HepG2 (cell line): Measurements from ENCODE around the gene ODAD4. TPM values are rescaled to one million over a fixed set of nuclear protein-coding genes. Genes with fewer than 3 reads are reported as not detected.

Experiments used
- ELF1 ChIP-seq: sonication (generic); formaldehyde crosslinking; IDR thresholded peaks from 2 replicates; pipeline ENCODE4 v1.4.0; 2020; ENCODE audit warnings: missing genetic modification reagents
- FOXM1 ChIP-seq: sonication (generic); formaldehyde crosslinking; IDR thresholded peaks from 2 replicates; pipeline ENCODE4 v1.5.0; 2020; ENCODE audit warnings: missing genetic modification reagents
- MED1 ChIP-seq: sonication (generic); formaldehyde crosslinking; IDR thresholded peaks from 2 replicates; pipeline ENCODE4 v1.4.0; 2020; ENCODE audit warnings: missing genetic modification reagents
- NONO ChIP-seq, 2 experiments: fragments of 450-650 bp in 1 of 2; sonication (generic) in 1 of 2; formaldehyde crosslinking in 1 of 2; IDR thresholded peaks in 1 of 2; conservative IDR thresholded peaks in 1 of 2; 2 replicates each; pipeline versions ENCODE4 v1.6.1 to v1.8.0; 2017 to 2022; ENCODE audit warnings: mild to moderate bottlenecking in 1 of 2, missing genetic modification reagents in 1 of 2, moderate library complexity in 1 of 2
- POLR2AphosphoS5 ChIP-seq: IDR thresholded peaks from 2 replicates; pipeline ENCODE4 v1.6.1; 2012; ENCODE audit warnings: low read depth, low read length
- PPARG ChIP-seq: conservative IDR thresholded peaks from 2 replicates; pipeline ENCODE4 v1.6.1; 2016; ENCODE audit warnings: missing biosample characterization, missing genetic modification reagents
- SIX1 ChIP-seq: sonication (generic); formaldehyde crosslinking; IDR thresholded peaks from 2 replicates; pipeline ENCODE4 v1.4.0; 2020; ENCODE audit warnings: missing genetic modification reagents, borderline replicate concordance
- SNAPC2 ChIP-seq: sonication (generic); formaldehyde crosslinking; IDR thresholded peaks from 2 replicates; pipeline ENCODE4 v1.8.1; 2022; ENCODE audit warnings: mild to moderate bottlenecking, missing genetic modification reagents
- TOPORS ChIP-seq: sonication (generic); formaldehyde crosslinking; IDR thresholded peaks from 2 replicates; pipeline ENCODE4 v1.8.0; 2023; ENCODE audit warnings: mild to moderate bottlenecking, missing genetic modification reagents
- XBP1 ChIP-seq: sonication (generic); formaldehyde crosslinking; IDR thresholded peaks from 2 replicates; pipeline ENCODE4 v1.5.0; 2020; ENCODE audit warnings: missing genetic modification reagents
- ZBTB26 ChIP-seq: IDR thresholded peaks from 2 replicates; pipeline ENCODE4 v1.6.1; 2016; ENCODE audit warnings: missing compliant biosample characterization, missing genetic modification reagents, borderline replicate concordance
- ZFAT ChIP-seq: sonication (generic); formaldehyde crosslinking; conservative IDR thresholded peaks from 2 replicates; pipeline ENCODE4 v1.8.1; 2023; ENCODE audit warnings: missing genetic modification reagents, inconsistent platforms
- ZFP82 ChIP-seq: sonication (generic); formaldehyde crosslinking; IDR thresholded peaks from 2 replicates; pipeline ENCODE4 v1.5.1; 2020; ENCODE audit warnings: mild to moderate bottlenecking, missing genetic modification reagents, borderline replicate concordance
- ZNF296 ChIP-seq: sonication (generic); formaldehyde crosslinking; conservative IDR thresholded peaks from 2 replicates; pipeline ENCODE4 v1.5.0; 2020; ENCODE audit warnings: mild to moderate bottlenecking, missing genetic modification reagents
- ZNF30 ChIP-seq: sonication (generic); formaldehyde crosslinking; IDR thresholded peaks from 2 replicates; pipeline ENCODE4 v1.5.0; 2020; ENCODE audit warnings: mild to moderate bottlenecking, missing genetic modification reagents
- ZNF367 ChIP-seq: sonication (generic); formaldehyde crosslinking; IDR thresholded peaks from 2 replicates; pipeline ENCODE4 v1.4.0; 2020; ENCODE audit warnings: missing genetic modification reagents, borderline replicate concordance
- ZNF496 ChIP-seq: sonication (generic); formaldehyde crosslinking; IDR thresholded peaks from 2 replicates; pipeline ENCODE4 v1.8.1; 2023; ENCODE audit warnings: mild to moderate bottlenecking, moderate library complexity, missing genetic modification reagents; ENCODE audit not compliant: insufficient replicate concordance
- ZNF75D ChIP-seq: sonication (generic); formaldehyde crosslinking; IDR thresholded peaks from 2 replicates; pipeline ENCODE4 v1.8.1; 2023; ENCODE audit warnings: missing genetic modification reagents, mild to moderate bottlenecking, borderline replicate concordance
- polyA plus RNA-seq, 8 experiments: library from polyadenylated mRNA; depleted of rRNA in 3 of 8; stranded (reverse) in 7 of 8; unstranded in 1 of 8; fragments of >200 nt; fragmentation: Illumina TruSeq in 4 of 8; extraction: Trizol in 4 of 8; gene quantifications; 2 replicates each; pipeline versions ENCODE4 v1.2.1 to v1.2.3, GENCODE V29; 2011 to 2016; ENCODE audit warnings: low read depth in 4 of 8, missing spikeins in 1 of 8, mixed read lengths in 1 of 8; ENCODE audit not compliant: insufficient read depth in 1 of 8
- total RNA-seq, 5 experiments: library from RNA; depleted of rRNA; stranded (reverse); fragments of >200 nt; fragmentation: Illumina TruSeq; extraction: Trizol; gene quantifications; 2 replicates each; pipeline ENCODE4 v1.2.3, GENCODE V29; 2016; ENCODE audit warnings: low read depth in 1 of 5
- TF ChIP-seq, protein P1 (sequence below): sonication (generic); formaldehyde crosslinking; IDR thresholded peaks from 2 replicates; pipeline ENCODE4 v1.8.1; 2023; ENCODE audit warnings: mild to moderate bottlenecking, missing genetic modification reagents

ODAD4 gene
- total and polyA plus RNA-seq, 2 of the 13 experiments (the other 11 are each of a cell fraction or from before 2014, with no cell fraction given), result 0.48 to 0.53 TPM

DNA sequence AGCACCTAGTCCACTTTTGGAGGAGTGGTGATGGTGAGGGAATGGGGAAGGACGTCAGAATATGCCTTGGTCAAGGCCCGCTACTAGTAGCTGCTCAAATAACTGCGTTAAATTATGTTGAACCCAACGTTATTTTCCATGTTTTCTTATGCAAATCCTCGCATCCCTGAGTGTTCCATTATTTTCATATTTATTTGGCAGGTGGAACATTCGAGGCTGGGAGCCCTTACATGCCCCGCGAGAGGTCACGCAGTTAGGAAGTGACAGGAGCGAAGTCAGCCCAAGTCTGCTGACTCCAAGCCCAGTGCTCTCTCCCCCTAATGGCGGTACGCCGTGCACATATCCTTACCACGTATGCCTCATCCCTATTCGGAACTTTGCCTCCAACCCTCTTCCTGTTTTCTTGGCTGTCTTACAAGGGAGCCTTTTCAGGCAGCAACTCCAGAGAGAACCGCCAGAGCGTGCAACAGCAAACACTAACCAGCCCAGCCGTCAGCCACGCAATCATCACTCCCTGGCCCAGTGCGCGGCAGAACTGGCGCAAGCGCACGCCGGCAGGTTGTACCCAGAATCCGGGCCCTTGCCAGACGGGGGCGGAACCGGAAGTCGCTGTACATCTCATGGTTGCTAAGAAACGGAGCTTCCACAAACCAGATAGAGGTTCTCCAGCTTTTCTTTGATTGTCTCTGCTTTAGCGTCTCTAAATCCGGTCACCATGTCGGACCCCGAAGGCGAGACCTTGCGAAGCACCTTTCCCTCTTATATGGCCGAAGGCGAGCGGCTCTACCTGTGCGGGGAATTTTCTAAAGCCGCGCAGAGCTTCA lies at the start of gene ODAD4 (continued):
- TF ChIP-seq ZNF496 (CRISPR knock-in tag), result no peak
- no peak for TF ChIP-seq TOPORS (CRISPR knock-in tag)
- TF ChIP-seq XBP1 (CRISPR knock-in tag), result no peak
- no peak; the same call in 1 of the 2 replicates for TF ChIP-seq FOXM1 (CRISPR knock-in tag)
- TF ChIP-seq, protein P1, sequence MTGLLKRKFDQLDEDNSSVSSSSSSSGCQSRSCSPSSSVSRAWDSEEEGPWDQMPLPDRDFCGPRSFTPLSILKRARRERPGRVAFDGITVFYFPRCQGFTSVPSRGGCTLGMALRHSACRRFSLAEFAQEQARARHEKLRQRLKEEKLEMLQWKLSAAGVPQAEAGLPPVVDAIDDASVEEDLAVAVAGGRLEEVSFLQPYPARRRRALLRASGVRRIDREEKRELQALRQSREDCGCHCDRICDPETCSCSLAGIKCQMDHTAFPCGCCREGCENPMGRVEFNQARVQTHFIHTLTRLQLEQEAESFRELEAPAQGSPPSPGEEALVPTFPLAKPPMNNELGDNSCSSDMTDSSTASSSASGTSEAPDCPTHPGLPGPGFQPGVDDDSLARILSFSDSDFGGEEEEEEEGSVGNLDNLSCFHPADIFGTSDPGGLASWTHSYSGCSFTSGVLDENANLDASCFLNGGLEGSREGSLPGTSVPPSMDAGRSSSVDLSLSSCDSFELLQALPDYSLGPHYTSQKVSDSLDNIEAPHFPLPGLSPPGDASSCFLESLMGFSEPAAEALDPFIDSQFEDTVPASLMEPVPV (CRISPR knock-in tag), result peak; percentile 27; the same call in 1 of the 2 replicates
- peak; percentile 98 for TF ChIP-seq POLR2AphosphoS5
- no peak for TF ChIP-seq ZNF30
- TF ChIP-seq PPARG (CRISPR knock-in tag), result peak; percentile 69
- no peak for TF ChIP-seq ZFAT (CRISPR knock-in tag)
- peak; percentile 68; the same call in 1 of the 2 replicates for TF ChIP-seq SNAPC2 (CRISPR knock-in tag)
- no peak for TF ChIP-seq ZNF296 (CRISPR knock-in tag)
- TF ChIP-seq SIX1 (CRISPR knock-in tag), result no peak
- no peak for TF ChIP-seq NONO (IDR thresholded peaks at IDR 0.05)
- TF ChIP-seq NONO (CRISPR knock-in tag; conservative IDR thresholded peaks at IDR 0.05), result peak; percentile 87; the same call in 1 of the 2 replicates
- no peak for TF ChIP-seq ZNF367 (CRISPR knock-in tag)
- no peak for TF ChIP-seq ZNF75D (CRISPR knock-in tag)
- TF ChIP-seq ZBTB26 (CRISPR knock-in tag), result peak; percentile 60; the same call in 1 of the 2 replicates
- TF ChIP-seq MED1 (CRISPR knock-in tag), result peak; percentile 88
- TF ChIP-seq ELF1, result peak; percentile 97
- TF ChIP-seq ZFP82 (CRISPR knock-in tag), result 0 out of 2 replicates have a peak, but pooled peaks have one; percentile 76
